CD4-positive, alpha-beta T cell treated with Interleukin-17A for 4 hours (primary cell): ENCODE results near the gene SDCCAG8.
"Not testable (repeated sequence)": the region's sequence is repeated elsewhere in the genome, so short reads cannot be mapped to it uniquely, and the experiment has no call there.

Experiments
- DNase-seq: peaks from one replicate; pipeline ENCODE4 v3.0.0-alpha.2; 2020; ENCODE audit warnings: mixed read lengths

SDCCAG8 gene

DNA sequence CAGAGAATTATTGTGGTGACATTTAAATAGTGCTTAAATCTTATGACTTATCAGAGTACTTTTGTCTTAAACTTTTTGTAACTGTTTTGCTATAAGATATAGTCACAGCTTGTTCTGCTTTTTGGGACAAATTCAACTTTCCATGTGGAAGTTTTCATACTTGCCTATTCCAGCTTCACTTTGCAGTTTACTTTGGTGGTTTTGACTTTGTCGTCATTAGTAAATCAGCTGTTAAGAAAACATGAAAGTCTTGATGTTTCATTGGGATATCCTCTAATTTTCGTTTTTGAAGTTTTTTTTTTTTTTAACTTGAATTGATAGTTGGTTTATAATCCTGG lies 31.3 kb downstream of the SDCCAG8 start:
- DNase-seq = no peak

DNA sequence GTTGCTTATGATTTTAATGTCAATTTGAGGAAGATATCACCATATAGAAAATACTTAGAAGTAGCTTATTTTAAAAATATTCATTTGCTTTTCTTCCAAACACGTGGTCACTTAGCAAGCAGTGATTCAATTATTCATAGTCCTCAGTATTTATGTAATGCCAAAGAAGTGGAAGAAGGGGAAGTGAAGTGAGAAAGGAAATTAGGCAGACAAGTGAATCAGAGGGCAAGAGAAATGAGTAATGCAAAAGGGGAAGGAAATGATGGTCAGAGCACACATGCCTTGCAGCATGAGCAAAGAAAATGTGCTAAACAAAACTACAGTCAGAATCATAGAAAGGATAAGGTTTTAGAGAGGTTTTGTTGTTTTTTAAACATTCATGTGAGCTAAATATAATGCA lies 31.8 kb downstream of the SDCCAG8 start:
- no peak for DNase-seq

DNA sequence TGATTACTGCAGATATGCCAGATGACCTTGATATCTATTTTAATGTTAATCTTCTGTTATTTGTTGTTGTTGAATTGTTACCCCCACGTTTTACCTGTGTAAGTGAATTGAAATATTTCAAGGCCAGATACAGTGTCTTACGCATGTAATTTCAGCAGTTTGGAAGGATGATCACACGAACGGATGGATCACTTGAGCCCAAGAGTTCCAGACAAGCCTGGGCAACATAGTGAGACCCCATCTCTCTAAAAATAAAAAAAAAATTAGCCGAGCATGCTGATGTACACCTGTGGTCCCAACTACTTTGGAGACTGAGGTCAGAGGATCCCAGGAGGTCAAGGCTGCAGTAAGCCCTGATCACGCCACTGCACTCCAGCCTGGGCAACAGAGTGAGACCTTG lies 32.2 kb downstream of the SDCCAG8 start:
- DNase-seq = no peak

- no peak for DNase-seq
Measured at GRCh38 chr1:243291292-243291691, 35.5 kb downstream of the SDCCAG8 start.

DNA sequence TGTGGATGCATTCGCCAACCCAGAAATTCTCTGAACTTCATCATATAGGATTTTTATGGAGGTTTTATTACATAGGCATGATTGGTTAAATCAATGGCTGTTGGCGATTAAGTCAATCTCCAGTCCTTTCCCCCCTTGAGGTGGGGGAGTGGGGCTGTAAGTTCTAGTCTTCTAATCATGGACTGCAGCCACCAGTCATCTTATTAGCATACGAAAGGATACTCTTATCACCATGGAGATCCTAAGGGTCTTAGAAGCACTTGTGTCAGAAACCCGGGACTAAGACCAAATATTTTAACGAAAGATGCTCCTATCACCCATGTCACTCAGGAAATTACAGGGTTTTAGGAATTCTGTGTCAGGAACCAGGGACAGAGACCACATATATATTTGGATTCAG lies 36.3 kb downstream of the SDCCAG8 start:
- no peak for DNase-seq

GRCh38 chr1:243293941-243294722 lies 38.3 kb downstream of the SDCCAG8 start:
- DNase-seq = no peak

DNA sequence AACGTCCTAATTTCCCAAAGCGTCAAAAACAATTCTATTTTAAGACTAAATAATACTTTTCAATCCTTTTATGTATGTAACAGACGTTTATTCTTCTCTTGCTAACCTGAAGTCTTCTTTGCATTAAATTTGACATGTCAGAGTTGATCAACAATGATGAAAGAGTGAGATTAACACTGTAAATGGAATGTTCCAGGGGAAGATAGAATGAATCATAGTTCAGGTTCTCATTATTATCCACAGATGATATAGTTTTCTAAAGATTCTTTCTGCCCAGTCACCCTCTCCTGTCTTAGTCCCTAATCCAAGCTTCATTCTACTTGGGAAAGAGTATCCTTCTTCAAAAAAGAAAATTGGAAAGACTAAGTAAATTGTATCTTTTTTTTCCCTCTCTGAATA lies 38.9 kb downstream of the SDCCAG8 start:
- DNase-seq = no peak

- no peak for DNase-seq
Measured at GRCh38 chr1:243299069-243299468, 43.2 kb downstream of the SDCCAG8 start.

DNA sequence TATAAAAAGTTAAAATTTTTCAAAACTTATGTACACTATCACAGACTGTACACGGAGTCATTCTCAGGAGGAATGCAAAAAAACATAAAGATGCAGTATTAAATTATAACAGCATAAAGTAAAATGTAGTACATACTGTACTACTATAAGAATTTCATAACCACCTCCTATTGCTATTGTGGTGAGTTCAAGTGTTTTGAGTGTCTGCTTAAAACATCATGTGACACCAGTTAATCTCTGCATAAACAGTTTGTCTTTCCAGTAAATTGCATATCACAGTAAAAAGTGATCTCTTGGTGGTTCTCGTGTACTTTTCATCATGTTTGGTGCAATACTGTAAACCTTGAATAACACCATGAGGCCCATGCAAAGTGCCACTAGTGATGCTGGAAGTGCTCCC lies 45.2 kb downstream of the SDCCAG8 start:
- DNase-seq = no peak

GRCh38 chr1:243311809-243312208 lies 56.0 kb downstream of the SDCCAG8 start:
- DNase-seq = no peak

DNA sequence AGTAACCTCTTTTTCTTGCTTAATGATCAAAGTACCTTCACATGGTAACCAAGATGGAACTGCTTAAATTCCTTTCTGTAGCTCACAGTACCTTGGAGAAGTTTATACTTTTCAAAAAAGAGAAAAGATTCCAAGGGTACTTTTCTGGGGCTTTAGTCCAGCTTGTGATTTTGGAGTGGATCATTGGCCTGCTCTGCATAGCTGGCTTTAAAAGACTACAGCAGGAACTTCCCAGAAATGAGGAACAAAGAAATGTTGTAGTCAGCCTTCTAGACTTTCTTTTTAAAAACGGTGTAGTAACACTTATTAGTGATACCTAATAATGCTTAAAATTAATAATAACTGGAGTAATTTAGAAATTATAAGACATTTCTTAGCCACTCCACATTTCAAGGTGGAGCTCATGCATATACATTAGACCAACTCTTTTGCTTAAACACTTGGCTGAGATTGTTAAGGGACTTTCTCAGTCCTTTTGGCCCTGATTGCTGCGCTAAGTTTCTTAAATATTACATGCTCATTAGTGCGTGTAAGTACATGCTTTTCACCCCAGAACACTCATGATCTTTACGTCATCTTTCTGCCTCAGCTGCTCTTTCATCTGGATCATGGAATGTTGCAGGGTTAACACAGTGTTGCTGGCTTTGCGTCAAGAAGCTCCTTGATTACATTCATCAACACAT lies 57.3 kb downstream of the SDCCAG8 start:
- no peak for DNase-seq

DNA sequence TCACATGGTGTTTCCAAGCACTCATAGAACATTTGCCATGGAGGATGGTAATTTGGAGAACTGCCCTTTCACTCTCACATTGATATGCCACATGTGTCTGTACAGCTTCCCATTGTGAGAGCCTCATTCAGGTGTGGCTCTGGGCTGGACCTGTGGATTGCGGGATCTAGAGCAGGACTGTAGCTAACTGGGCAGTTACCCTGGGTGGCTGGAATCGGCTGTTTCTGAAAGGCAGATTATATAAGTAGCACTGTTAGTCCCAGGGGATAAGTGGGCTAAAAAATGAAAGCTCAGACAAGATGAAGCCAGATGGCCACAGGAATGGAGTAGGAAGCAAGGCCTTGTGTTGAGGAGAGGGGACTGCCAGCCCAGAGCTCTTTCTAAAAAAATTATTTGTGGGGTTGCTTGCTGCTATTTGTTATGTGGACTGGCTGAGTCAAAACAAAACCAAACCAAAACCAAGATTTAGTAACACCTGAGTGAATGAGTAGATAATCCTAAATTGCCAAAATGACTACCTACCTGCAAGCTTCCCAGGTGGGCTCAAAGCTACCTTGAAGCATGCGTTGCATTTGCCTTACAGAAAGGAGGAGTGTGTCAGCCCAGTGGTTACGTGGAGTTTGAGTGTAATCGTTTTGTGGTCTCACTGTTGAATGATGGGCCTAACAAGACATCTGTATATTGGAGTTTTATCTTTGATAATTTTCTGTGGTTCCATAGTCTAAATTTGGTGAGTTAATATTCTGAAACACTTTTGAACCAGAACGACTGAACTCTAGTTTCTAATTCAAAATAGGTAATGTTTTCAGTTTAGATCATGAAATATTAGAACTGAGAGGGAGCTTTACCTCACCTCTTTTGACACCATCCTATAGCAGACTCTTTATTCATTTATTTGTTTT lies 58.0 kb downstream of the SDCCAG8 start:
- no peak for DNase-seq

- no peak for DNase-seq
Measured at GRCh38 chr1:243315455-243315854, 59.6 kb downstream of the SDCCAG8 start.

DNA sequence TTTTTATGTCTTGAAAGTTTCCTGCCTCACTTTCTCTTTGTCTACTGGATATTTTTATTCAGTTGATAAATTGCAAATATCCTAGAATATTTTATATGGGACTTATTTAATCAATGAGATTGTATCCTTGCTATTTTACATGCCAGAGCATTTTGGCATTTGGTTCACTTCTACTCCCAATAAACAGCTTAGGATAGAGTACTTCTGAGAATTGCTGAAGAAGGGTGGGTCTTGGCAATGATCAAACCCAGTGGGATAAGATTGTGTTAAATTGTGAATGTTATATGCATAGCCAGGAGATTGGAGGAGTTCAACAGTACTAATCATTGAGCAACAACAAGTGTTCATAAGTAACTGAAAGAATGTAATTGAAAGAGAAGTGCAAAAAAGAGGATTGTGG lies 60.1 kb downstream of the SDCCAG8 start:
- no peak for DNase-seq

GRCh38 chr1:243316366-243316989 lies 60.6 kb downstream of the SDCCAG8 start:
- no peak for DNase-seq

DNA sequence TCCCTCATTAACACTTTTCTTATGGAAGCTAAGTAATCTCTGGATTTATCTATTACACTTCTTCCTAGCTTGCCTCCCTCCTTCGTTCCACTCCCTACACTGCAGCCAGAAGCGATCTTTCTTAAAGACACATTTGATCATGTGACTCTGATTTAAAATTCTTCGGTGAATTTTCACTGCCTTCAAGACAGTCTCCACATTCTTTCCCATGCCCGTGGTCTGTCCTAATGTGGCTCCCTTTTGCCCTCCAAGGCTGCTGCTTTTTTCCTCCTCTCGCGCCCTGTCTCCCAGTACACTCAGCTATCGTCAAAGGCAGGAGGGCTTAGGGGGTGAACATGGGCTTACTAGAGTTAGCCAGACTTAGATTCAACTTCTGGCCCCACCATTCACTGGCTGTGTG lies 64.4 kb downstream of the SDCCAG8 start:
- no peak for DNase-seq

DNA sequence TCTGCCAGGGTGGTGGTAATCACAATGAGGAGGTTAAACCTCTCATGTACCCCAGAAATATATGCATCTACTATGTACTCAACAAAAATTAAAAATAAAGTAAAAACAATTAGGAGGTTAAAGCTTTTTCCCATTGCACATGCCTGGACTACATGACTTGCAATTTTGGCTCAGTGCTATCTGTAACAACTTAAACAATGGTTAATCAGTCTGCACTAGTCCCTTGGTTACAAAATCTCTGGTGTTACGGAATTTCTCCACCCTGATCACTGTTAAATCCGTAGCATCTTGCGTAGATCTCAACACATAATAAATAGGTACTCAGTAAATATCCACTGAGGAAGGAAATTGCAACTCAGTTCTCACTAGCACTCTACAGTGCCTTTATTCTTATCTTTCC lies 66.5 kb downstream of the SDCCAG8 start:
- DNase-seq = no peak

DNA sequence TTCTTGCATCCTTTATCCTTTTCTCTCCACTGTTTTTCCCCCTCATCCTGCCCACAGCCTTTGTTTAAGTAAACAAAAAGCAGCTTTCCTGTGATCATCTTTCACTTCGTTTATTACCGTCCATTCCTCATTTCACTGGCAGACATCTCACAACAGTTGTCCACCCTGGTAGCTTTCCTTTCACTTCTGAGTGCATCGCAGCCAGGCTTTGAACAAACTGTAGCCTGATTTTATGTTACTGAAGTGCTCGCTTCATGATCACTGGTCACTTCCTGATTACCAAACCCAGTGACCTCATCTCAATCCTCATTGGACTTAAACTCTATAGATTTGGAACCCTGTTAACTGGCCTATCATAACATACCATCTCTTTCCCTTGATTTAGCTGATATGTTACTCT lies 67.7 kb downstream of the SDCCAG8 start:
- DNase-seq = no peak

GRCh38 chr1:243325305-243325890 lies 69.6 kb downstream of the SDCCAG8 start:
- peak; percentile 37 for DNase-seq

DNA sequence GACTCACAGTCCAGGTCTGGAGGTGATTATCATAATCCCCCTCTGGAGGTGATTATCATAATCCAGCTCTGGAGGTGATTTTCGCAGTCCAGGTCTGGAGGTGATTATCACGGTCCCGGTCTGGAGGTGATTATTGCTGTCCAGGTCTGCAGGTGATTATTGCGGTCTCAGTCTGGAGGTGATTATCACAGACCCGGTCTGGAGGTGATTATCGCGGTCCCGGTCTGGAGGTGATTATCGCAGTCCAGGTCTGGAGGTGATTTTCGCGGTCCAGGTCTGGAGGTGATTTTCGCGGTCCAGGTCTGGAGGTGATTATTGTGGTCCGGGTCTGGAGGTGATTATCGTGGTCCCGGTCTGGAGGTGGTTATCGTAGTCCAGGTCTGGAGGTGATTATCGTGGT lies 76.6 kb downstream of the SDCCAG8 start:
- no peak for DNase-seq

- no peak for DNase-seq
Measured at GRCh38 chr1:243335292-243335691, 79.5 kb downstream of the SDCCAG8 start.

DNA sequence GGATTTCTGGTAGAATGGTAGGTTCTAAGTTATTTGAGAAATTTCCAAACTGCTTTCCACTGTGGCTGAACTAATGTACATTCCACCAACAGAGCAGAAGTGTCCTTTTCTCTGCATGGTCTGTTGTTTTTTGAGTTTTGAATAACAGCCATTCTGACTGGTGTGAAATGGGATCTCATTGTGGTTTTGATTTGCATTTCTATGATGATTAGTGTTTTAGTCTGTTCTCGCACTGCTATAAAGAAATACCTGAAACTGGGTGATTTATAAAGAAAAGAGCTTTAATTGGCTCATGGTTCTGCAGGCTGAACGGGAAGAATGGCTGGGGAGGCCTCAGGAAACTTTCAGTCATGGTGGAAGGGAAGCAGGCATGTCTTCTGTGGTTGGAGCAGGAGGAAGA lies 80.3 kb downstream of the SDCCAG8 start:
- DNase-seq = no peak

DNA sequence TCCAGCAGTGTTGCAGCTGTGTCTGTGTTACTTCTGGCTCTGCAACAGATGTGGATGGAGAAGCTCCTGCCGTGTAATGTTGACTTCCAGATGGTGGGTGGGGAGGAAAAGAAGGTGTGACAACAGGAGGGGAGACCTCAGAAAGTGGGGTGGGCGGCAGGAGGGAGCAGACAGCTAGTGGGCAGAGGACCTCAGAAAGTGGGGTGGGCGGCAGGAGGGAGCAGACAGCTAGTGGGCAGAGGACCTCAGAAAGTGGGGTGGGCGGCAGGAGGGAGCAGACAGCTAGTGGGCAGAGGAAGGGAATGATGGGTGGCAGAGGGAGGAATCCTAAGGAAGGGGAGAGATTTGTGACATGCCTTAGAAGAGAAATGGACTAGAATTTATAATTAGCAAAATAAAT lies 83.0 kb downstream of the SDCCAG8 start:
- DNase-seq = not testable (repeated sequence)
